HL-60 (cell line): ENCODE results near the gene EIF3K.

ENCODE experiments used
- GABPA ChIP-seq: IDR thresholded peaks from 2 replicates; pipeline ENCODE4 v1.6.1; 2012; ENCODE audit warnings: low read depth
- TF ChIP-seq, protein P1 (sequence below): IDR thresholded peaks from one replicate; pipeline ENCODE4 v1.5.1; 2011; ENCODE audit warnings: low read length, control low read depth, inconsistent platforms; ENCODE audit not compliant: insufficient read depth
- TF ChIP-seq, protein P2 (sequence below): IDR thresholded peaks from 2 replicates; pipeline ENCODE4 v1.6.1; 2012; ENCODE audit warnings: low read depth; ENCODE audit not compliant: insufficient replicate concordance

DNA sequence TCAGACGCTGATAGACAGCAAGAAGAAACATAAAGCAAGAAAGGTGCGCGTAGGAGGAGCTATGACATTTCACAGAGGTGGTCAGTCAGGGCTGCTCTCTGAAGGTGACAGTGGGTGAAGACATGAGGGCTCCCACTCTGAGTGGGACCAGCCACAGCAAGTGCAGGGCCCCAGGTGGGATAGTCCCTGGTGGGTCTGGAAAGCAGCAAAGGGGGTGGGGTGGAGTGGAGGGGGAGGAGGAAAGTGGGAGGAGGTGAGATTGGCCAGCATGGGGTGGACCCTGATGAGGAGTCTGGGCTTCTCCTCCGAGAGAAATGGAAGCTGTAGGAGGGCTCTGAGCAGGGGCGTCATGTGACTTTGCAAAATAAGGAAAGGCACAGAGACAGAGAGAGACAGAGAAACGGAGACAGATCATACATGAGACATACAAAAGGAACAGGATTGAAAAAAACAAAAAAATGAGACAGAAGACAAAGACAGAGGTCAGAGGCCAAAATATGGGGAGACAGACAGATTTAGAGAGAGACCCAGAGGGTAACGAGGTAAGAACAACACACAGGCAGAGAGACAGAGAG is 3.9 kb upstream of the EIF3K start:
- TF ChIP-seq, protein P1, sequence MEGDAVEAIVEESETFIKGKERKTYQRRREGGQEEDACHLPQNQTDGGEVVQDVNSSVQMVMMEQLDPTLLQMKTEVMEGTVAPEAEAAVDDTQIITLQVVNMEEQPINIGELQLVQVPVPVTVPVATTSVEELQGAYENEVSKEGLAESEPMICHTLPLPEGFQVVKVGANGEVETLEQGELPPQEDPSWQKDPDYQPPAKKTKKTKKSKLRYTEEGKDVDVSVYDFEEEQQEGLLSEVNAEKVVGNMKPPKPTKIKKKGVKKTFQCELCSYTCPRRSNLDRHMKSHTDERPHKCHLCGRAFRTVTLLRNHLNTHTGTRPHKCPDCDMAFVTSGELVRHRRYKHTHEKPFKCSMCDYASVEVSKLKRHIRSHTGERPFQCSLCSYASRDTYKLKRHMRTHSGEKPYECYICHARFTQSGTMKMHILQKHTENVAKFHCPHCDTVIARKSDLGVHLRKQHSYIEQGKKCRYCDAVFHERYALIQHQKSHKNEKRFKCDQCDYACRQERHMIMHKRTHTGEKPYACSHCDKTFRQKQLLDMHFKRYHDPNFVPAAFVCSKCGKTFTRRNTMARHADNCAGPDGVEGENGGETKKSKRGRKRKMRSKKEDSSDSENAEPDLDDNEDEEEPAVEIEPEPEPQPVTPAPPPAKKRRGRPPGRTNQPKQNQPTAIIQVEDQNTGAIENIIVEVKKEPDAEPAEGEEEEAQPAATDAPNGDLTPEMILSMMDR = no peak
- TF ChIP-seq, protein P2, sequence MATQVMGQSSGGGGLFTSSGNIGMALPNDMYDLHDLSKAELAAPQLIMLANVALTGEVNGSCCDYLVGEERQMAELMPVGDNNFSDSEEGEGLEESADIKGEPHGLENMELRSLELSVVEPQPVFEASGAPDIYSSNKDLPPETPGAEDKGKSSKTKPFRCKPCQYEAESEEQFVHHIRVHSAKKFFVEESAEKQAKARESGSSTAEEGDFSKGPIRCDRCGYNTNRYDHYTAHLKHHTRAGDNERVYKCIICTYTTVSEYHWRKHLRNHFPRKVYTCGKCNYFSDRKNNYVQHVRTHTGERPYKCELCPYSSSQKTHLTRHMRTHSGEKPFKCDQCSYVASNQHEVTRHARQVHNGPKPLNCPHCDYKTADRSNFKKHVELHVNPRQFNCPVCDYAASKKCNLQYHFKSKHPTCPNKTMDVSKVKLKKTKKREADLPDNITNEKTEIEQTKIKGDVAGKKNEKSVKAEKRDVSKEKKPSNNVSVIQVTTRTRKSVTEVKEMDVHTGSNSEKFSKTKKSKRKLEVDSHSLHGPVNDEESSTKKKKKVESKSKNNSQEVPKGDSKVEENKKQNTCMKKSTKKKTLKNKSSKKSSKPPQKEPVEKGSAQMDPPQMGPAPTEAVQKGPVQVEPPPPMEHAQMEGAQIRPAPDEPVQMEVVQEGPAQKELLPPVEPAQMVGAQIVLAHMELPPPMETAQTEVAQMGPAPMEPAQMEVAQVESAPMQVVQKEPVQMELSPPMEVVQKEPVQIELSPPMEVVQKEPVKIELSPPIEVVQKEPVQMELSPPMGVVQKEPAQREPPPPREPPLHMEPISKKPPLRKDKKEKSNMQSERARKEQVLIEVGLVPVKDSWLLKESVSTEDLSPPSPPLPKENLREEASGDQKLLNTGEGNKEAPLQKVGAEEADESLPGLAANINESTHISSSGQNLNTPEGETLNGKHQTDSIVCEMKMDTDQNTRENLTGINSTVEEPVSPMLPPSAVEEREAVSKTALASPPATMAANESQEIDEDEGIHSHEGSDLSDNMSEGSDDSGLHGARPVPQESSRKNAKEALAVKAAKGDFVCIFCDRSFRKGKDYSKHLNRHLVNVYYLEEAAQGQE = no peak
- no peak for TF ChIP-seq GABPA
